CD4-positive, alpha-beta T cell treated with Interferon gamma for 1 hour (primary cell): Measurements from ENCODE around the gene MMP27.

Experiments used
- DNase-seq: peaks from one replicate; pipeline ENCODE4 v3.0.0-alpha.2; 2020

The MMP27 gene

DNA sequence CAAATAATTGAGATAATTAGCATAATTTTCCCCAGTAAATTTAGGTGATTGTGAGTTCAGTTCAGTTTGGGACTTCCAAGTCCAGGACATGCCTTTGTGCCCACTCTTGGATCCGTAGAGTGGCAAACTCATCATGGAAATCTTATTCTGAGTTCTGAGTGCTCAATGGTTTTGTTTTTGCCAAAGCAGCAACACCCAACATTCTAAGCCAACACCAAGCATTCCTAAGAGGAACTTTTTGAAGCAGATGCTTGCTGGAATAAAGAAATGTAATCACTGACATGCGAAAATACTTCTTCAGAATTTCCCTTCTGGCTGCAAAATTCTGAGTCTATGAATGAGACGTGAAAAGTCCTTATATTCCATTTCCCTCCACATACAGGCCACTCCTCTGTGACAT is 10.4 kb downstream of the MMP27 start:
- DNase-seq: no peak

DNA sequence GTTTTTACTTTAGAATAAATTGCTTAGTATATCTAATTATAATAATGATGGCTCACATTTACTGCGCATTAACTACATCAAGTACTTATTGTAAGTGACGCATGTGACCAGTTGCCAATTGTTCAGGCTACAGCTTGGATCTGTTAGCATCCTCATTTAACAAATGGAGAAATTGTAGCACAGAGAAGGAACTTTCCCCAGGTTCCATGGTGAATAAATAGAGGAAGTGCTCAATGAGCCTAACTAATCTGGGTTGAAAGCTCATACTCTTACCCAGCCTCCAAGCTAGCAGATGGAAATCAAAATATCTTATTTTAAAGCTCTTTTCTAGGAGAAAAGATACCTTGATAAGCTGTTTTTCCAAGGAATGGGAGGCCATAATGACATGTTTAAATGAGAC is 19.8 kb downstream of the MMP27 start:
- DNase-seq: no peak

DNA sequence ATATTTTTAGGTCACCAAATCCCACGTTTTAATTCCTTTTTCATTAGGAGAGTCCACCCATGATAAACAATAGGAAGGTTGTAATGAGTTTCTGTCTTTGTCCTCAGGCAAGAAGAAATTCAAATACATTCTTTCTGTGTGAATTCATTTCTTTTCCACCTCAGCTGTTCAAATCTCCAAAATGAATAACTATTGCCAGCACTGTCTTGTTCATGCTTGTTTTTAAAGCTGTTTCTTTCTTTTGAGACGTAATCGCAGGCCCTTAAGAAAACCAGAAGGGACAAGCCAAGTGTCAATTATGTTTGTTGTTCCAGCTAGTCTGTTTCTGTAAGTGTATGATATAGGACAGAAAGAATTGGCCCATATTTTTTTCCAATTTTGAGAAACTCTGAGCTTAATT is 20.2 kb downstream of the MMP27 start:
- no peak for DNase-seq

DNA sequence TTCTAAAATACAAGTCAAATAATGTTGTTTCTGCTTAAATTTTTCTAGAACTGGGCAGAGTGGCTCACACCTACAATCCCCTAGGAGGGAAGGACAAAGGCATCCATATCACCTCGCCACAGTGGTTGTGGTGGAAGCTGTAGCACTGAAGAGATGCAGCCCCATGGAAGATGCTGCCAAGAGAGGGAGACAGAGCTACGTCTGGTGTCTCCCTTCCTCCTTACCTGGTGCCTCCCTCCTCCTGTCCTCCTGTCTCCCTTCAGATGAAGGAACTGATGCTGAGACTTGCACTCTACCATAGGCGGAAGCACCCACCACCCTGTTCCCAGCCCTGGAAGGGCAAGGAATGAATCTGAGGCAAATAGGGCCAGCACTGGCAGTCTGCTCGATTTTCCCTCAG is 22.3 kb downstream of the MMP27 start:
- DNase-seq: no peak

DNA sequence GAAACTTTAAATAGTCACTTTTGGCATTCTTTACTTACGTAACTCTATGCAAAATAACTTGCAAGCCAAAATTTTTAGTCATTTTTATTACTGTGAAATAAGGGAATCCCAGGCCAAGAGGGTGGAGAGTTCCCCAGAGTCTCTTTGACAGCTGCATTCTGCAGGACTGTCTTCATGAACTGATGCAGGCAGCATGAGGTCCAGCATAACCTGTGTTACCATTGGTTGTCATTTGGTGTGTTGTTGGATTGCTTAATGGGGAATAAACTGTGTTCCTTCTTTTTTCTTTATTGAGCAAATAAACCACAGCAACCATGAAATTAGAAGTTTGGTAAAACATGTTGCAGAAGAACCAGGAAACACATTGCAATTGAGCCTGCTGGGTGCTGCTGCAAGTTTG is 24.6 kb downstream of the MMP27 start:
- no peak for DNase-seq

DNA sequence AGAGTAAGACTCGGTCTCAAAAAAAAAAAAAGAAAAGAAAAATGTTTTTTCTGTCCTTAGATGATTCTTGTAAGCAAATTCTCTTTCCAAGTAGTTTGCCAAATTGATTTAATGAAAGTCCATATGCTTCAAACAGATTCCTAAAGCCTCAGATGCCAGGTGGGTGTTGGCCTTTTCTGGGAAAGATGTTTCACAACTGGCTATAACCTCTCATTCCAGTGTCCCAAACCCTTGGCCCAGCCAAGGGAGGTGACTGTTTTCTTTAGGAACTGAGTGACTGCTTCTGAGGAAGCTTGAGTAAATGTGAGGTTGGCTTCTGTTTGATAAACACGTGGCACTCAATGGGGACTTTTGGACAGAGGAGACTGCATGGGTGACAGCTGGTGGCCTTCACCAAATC is 27.5 kb downstream of the MMP27 start:
- no peak for DNase-seq

DNA sequence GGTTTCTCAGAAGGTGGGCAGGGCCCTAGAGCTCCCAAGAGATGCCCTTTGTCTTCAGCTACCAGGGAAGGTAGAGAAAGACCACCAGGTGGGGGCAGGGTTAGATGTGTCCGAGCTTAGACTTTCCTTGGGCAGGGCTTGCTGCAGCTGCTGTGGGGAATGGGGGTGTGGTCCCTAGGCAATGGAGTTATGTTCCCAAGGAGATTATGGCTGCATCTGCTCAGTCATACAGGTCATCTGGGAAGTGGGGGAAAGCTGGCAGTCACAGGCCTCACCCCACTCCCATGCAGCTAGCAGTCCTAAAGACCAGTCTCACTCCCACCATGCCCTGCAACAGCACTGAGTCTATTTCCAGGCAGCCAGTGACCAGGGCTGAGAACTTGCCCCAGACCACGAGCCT is 29.5 kb downstream of the MMP27 start:
- DNase-seq: no peak

DNA sequence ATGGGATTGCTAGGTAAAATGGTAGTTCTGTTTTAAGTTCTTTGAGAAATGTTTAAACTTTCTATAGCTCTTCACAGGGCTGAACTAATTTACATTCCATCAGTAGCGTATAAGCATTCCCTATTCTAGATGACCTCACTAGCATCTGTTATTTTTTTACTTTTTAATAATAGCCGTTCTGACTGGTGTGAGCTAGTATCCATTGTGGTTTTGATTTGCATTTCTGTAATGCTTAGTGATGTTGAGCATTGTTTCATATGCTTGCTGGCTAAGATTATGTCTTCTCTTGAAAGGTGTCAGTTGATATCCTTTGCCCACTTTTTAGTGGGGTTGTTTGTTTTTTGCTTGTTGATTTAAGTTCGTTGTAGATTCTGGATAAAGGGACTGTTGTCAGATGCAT is 35.9 kb downstream of the MMP27 start:
- DNase-seq: no peak

DNA sequence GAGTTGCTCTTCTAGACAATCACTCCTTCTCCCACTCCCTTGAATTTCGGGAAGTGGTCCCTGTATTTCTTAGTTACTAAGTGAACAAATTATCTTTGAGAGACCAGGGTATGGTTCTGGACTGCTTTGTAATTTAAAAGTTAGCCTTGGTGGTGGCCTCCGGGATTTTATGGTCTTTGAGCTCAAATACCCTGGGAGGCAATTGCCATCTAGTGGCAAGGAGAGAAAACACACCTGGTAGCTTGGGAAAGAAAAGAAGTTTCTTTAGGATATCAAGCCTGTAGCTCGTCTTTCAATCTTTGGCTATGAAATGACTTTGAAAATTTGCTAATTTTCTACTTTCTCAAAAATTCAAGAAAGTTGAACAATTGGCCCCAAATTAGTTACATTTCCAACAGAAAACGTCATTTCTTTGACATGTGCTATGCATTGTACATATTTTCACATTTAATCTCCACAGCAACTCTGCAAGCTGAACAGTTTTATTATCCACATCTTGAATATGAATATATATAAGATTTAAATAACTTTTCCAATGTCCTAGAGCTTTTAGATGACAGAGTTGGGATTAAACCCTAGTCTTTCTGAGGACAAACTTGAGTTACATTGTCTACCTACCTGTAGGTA is 39.1 kb downstream of the MMP27 start:
- DNase-seq: no peak

DNA sequence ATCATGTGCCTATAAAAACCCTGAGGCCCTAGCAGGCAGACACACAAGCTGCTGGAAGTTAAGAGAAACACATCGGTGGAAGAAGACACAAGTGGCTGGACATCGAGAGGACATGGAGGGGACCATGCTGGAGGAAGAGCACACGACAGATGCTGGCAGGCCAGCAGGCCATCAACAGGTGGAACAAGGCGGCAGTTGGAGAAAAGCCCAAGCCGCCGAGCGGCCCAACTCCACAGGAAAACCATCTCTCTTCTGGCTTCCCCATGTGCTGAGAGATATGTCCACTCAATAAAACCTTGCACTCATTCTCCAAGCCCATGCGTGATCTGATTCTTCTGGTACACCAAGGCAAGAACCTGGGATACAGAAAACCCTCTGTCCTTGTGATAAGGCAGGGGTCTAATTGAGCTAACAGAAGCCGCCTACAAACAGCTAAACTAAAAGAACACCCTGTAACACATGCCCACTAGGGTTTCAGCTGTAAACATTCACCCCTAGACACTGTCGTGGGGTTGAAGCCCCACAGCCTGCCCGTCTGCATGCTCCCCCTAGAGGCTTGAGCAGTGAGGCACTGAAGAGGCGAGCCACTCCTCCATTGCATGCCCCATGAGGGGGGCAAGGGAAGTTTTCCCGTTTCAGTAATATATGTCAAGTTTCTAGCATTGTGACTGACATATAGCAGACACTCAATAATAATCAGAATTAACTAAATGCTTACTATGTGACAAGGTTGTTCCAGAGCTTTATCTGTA is 41.4 kb downstream of the MMP27 start:
- no peak for DNase-seq

DNA sequence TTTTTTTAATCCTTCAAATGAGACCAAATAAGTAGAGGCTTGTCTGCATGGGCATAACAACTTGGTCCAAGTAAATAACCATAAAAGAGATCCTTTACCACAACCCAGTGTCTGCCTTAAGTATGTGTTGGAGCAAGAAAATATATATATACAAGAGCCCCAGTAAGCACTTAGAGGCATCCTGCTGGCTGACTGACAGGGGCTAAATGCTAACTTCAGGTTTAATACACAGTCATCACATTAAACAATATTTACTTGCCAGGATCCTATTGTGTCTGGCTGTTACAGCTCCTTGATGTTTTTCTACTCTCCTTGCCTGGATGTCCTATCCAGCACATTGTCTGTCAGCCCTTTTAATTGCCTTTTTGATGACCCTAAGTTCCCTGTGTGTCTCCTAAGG is 43.0 kb downstream of the MMP27 start:
- DNase-seq: no peak

DNA sequence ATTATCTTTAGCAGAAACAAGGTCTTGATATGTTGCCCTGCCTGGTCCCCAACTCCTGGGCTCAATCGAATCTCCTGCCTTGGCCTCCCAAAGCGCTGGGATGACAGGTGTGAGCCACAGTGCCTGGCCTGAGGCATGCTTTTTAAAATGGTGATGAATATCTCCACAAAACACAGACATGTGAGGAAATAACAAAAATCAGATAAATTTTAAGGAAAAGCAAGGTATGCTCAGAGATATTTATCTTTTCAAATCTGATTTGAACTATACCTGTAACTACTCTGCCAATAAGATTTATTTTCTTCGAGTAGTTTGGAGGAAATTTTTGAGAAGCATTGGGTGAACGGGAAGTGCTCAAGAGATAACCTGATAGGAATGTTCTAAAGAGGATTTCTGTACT is 44.5 kb downstream of the MMP27 start:
- DNase-seq: no peak

DNA sequence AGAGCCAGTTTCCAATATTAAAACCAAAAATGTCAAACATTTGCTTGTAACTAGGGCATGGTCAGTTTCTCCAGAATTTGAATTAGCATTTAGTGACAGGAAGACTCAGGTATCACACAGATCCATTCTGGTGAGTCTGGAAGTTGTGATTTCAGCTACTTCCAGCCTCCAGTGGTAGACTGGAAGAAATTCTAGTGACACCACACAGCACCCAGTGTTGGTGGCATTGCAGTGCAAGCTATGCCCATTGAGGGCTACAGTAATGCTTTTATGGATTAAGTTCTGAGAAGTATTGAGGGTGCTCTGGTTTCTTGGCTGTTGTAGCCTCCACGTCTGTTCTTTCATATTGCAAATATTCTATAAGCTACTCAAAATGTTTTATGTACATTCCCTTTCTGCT is 49.0 kb downstream of the MMP27 start:
- DNase-seq: no peak

DNA sequence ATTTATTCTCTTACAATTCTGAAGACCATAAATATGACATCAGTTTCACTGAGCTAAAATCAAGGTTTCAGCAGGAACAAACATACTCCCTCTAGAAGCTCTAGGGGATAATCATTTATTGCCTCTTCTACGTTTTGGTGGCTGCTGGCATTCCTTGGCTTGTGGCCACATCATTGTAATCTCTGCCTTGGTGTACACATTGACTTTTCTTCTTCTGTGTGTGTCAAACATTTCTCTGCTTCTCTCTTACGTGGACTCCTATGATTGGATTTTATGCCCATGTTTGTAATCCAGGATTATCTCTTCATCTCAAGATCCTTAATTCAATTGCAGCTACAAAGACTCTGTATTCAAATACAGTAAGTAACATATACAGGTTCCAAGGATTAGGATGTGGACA is 50.0 kb downstream of the MMP27 start:
- no peak for DNase-seq

DNA sequence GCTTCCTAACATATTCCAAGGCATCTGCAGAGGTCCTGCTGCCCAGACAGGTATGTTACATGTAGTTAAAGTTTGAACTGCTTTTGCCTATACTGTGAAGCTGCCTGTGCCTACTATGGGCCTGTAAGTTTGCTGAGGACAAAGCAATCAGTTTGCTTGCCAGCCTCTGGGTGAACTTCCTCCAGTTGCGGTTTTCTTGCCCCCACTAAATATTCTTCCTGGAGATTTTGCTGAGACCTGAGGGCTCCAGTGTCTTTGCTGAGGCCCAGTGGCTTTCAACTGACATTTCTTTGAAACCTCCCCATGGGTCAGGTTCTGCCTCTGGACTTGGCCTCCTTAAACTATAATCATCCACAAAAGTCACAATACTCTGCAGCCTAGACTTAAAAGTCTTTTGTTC is 50.8 kb downstream of the MMP27 start:
- DNase-seq: no peak

DNA sequence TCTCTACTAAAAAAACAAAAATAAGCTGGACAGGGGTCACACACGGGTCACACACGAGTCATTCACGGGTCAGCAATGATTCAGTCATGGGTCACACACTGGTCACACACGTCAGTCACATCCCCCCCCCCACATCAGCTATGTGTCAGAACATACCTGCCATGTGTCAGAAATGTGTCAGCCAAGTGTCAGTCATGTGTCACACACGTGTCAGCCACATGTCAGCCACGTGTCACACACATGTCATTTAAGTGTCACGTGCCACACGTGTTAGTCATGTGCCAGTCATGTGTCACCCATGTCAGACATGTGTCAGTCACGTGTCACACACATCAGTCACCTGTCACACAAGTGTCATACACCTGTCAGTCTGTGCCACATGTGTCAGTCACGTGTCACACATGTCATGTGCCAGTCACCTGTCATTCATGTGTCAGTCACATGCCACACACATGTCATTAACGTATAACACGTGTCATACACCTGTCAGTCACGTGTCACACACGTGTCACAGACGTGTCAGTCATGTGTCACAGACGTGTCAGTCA is 51.8 kb downstream of the MMP27 start:
- no peak for DNase-seq

DNA sequence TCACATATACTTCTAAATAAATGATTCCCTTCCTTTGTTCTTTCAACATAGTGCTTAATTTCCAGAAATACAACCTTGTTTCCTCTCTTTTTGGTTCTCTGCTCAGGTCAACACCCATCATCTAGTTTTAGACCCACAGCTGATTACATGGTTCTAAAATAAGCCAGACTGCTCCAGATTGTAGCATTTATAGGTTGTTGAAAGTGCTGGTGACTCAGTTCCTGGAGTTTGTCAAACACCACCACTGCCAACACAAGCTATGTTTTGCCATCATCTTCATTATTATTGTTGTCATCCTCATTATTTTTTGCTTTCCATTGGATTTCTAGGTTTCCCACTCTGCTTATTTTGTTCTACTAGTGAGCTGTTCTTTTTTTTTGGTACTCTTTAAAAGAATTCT is 58.1 kb downstream of the MMP27 start:
- no peak for DNase-seq

DNA sequence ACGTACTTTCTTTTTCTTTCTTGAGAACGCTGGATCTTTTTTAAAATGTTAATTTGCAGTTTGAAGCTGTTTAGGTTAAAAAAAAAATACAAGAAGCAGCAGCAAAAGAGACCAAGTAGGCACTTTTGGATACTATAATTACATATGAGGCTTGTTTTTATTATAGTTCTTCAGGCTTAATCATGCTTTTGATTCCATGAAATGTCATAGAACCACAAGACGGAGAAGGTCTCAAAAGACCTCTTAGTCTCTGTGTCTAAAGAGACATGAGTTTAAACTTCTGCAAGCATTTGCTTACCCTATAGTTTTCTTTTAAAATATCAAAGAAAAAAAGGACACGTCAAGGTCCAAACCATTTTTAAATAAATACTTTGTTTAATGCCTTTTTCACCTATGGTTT is 61.6 kb downstream of the MMP27 start:
- no peak for DNase-seq
